Vagina (tissue), 2 donors: ENCODE measurements around the gene CCDC69. TPM values are rescaled to one million over a fixed set of nuclear protein-coding genes. Genes with fewer than 3 reads are reported as not detected.
A peak's percentile ranks its signal among the peaks of the same experiment; 100 is the strongest.

Source experiments
- DNase-seq, 2 donors: peaks; one replicate each; pipeline ENCODE4 v3.0.0-alpha.2; 2017; ENCODE audit errors: extremely low spot score in 2 of 2
- H3K27ac ChIP-seq: fragments of 200-600 bp; sonication (generic); one replicate; pipeline ENCODE4 v1.5.1; 2019
- H3K27me3 ChIP-seq: fragments of 200-600 bp; sonication (generic); one replicate; pipeline ENCODE4 v1.5.1; 2019
- H3K36me3 ChIP-seq, 2 donors: fragments of 200-600 bp; sonication (generic); one replicate each; pipeline ENCODE4 v1.5.1; 2017 to 2019
- H3K4me1 ChIP-seq: fragments of 200-600 bp; sonication (generic); one replicate; pipeline ENCODE4 v1.5.1; 2019
- H3K4me3 ChIP-seq, 2 donors: fragments of 200-600 bp; sonication (generic); 1 replicate in 1 of 2; 2 replicates in 1 of 2; pipeline ENCODE4 v1.5.1; 2016 to 2019
- H3K9me3 ChIP-seq: fragments of 200-600 bp; sonication (generic); one replicate; pipeline ENCODE4 v1.5.1; 2019
- CTCF ChIP-seq, 3 experiments: fragments of 450-650 bp in 2 of 3; fragments of 200-600 bp in 1 of 3; sonication (generic) in 1 of 3; IDR thresholded peaks; one replicate each; pipeline ENCODE4 v1.5.1; 2017 to 2019; ENCODE audit warnings: antibody characterized with exemption in 3 of 3, mild to moderate bottlenecking in 2 of 3, moderate library complexity in 2 of 3
- POLR2A ChIP-seq, 2 donors: fragments of 450-650 bp; IDR thresholded peaks; one replicate each; pipeline ENCODE4 v1.6.1; 2017; ENCODE audit warnings: antibody characterized with exemption in 2 of 2, mild to moderate bottlenecking in 2 of 2, moderate library complexity in 2 of 2
- POLR2AphosphoS5 ChIP-seq, 2 donors: sonication (generic); formaldehyde crosslinking; IDR thresholded peaks; one replicate each; pipeline ENCODE4 v1.9.0; 2017; ENCODE audit warnings: antibody characterized with exemption in 2 of 2, mild to moderate bottlenecking in 2 of 2, low read depth in 1 of 2; ENCODE audit not compliant: insufficient read depth in 1 of 2
- intact Hi-C: fragments of 100-400 bp; cut with DNase I; formaldehyde crosslinking; loops from one replicate; pipeline ENCODE4 v1.15.1; 2023
- total RNA-seq: library from RNA; depleted of rRNA; stranded (reverse); fragments of >200 nt; gene quantifications from one replicate; pipeline ENCODE4 v1.2.3, GENCODE V29; 2016

CCDC69 gene
- total RNA-seq, 1 donor from 2014 or later, result 84.5 TPM

- H3K4me1 ChIP-seq, result peaks cover 40% of the 10 kb centered on the region
These were observed 480 bp upstream of the CCDC69 start for GRCh38 chr5:151224372-151224771.

DNA sequence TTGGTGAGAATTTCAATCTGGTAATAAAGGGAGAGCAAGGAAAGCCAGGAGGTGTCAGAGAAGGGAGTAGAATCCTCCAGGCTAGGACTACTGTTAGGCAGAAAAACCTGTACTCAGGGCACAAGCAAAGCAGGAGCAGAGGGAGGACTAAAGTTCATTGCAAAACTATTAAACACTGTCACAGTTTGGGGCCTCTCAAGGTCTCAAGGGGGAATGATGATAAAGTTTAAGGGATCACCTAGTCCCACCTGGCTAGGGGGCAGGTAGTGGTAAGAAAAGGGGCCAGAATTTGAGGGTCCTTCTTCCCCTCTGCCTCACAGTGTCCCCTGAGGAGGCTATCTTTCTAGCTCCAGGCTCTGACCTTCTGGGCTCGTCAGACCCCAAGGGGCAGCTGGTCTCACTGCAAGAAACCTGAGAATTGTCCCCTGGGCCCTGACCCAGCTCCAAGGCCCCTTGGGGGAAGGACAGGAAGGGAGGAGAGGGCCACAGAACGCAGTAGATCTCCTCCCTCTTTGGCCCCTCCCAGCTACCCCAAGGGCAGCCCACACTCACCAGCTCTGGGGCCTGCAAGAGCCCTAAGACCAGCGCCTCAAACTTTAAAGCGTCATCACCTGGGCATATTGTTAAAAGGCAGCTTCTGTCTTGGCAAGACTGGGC lies 974 bp downstream of the CCDC69 start:
- intact Hi-C loops, result no loop called here
- Histone ChIP-seq H3K27ac (peak overlapping the region; percentile 92), H3K9me3 (no peaks in the 10 kb centered on the region), H3K4me3 (peak overlapping the region; percentile 90 to 91), H3K27me3 (no peaks in the 10 kb centered on the region), H3K36me3 (no peaks in the 10 kb centered on the region), H3K4me1 (peaks cover 51% of the 10 kb centered on the region)
- DNase-seq, result no peak
- TF ChIP-seq POLR2A (IDR thresholded peaks at IDR 0.05) (no peak), POLR2AphosphoS5 (IDR thresholded peaks at IDR 0.05; ENCODE audit: insufficient read depth in 1 of 2, low read depth in 1 of 2) (no peak), CTCF (IDR thresholded peaks at IDR 0.05) (no peak)

More at GRCh38 chr5:151224372-151224771, 480 bp upstream of the CCDC69 start:
- Histone ChIP-seq H3K27me3 (no peaks in the 10 kb centered on the region), H3K4me3 (peak overlapping the region; percentile 90 to 91), H3K9me3 (no peaks in the 10 kb centered on the region), H3K27ac (peak overlapping the region; percentile 92), H3K36me3 (no peaks in the 10 kb centered on the region)
- no peak for DNase-seq
- intact Hi-C loops, result no loop called here
- TF ChIP-seq CTCF (IDR thresholded peaks at IDR 0.05) (no peak), POLR2AphosphoS5 (IDR thresholded peaks at IDR 0.05; ENCODE audit: insufficient read depth in 1 of 2, low read depth in 1 of 2) (no peak), POLR2A (IDR thresholded peaks at IDR 0.05) (no peak)

- H3K27me3 ChIP-seq, result no peaks in the 10 kb centered on the region
- H3K4me3 ChIP-seq, result peak overlapping the region; percentile 90 to 91
- TF ChIP-seq CTCF (IDR thresholded peaks at IDR 0.05), result no peak
- no peak for TF ChIP-seq POLR2A (IDR thresholded peaks at IDR 0.05)
- TF ChIP-seq POLR2AphosphoS5 (IDR thresholded peaks at IDR 0.05; ENCODE audit: insufficient read depth in 1 of 2, low read depth in 1 of 2), result no peak
- DNase-seq, result no peak
- no peaks in the 10 kb centered on the region for H3K9me3 ChIP-seq
- peaks cover 58% of the 10 kb centered on the region for H3K4me1 ChIP-seq
- H3K27ac ChIP-seq, result peak overlapping the region; percentile 92
- H3K36me3 ChIP-seq, result no peaks in the 10 kb centered on the region
- intact Hi-C loops, result no loop called here
These were observed 1.7 kb downstream of the CCDC69 start for GRCh38 chr5:151222054-151222789.

DNA sequence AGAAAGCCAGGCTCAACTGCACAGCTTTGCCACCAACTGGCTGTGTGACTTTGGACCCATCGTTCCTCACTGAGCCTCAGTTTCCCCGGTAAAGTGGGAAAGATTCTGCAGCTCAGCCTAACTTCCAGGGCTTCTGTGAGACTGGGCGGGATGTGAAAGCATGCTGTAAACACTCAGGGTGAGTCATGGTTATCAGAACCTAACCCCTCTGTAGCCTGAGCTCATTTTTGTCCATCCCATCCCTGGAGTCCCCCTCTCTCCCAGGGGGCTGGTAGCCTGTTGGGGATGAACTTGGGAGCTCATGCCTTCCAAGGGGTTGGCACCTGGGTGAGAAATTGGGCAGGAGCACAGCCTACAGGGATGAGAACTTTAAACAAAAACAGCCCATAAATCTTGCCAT lies 2.3 kb downstream of the CCDC69 start:
- H3K36me3 ChIP-seq, result no peaks in the 10 kb centered on the region
- TF ChIP-seq POLR2A (IDR thresholded peaks at IDR 0.05) (no peak), POLR2AphosphoS5 (IDR thresholded peaks at IDR 0.05; ENCODE audit: insufficient read depth in 1 of 2, low read depth in 1 of 2) (no peak), CTCF (IDR thresholded peaks at IDR 0.05) (no peak)
- no peaks in the 10 kb centered on the region for H3K27me3 ChIP-seq
- no peaks in the 10 kb centered on the region for H3K9me3 ChIP-seq
- DNase-seq, result no peak
- H3K27ac ChIP-seq, result peak overlapping the region; percentile 92
- peak overlapping the region; percentile 90 to 91 for H3K4me3 ChIP-seq
- intact Hi-C loops, result no loop called here
- H3K4me1 ChIP-seq, result peaks cover 60% of the 10 kb centered on the region

DNA sequence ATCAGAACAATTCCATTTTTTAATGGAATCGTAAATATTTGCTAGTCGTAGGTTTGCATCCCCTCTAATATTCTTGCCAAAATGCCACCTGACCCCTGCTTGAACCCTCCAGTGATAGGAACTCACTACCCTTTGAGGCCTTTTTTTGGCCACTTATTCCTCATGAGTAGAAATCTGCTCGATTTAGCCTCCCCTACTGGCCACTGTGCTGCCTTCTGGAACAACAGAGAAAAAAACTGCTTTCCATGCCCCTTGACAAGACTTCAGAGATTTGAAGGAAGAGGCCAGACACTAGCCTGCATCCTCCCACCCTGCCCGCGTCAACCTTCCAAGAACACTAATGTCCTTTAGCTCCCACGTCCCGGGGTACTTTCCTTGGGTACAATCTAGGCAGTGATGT lies 4.1 kb downstream of the CCDC69 start:
- Histone ChIP-seq H3K9me3 (no peaks in the 10 kb centered on the region), H3K36me3 (no peaks in the 10 kb centered on the region), H3K4me3 (no peak overlapping the region), H3K27me3 (no peaks in the 10 kb centered on the region), H3K4me1 (peaks cover 67% of the 10 kb centered on the region), H3K27ac (no peak overlapping the region)
- no peak for DNase-seq
- intact Hi-C loops, result no loop called here
- TF ChIP-seq CTCF (IDR thresholded peaks at IDR 0.05) (no peak), POLR2AphosphoS5 (IDR thresholded peaks at IDR 0.05; ENCODE audit: insufficient read depth in 1 of 2, low read depth in 1 of 2) (no peak), POLR2A (IDR thresholded peaks at IDR 0.05) (no peak)
